ENCODE results near the gene IL1RAPL1. TPM values are rescaled to one million over a fixed set of nuclear protein-coding genes. Genes with fewer than 3 reads are reported as not detected.

The IL1RAPL1 gene
- total RNA-seq, 1 donor from 2014 or later = 4.0 TPM

- intact Hi-C loops (cut with DNase I) = no loop called here
- DNase-seq (ENCODE audit: missing footprints) = no peak
- no peak for ATAC-seq
These were observed 1339.4 kb downstream of the IL1RAPL1 start for GRCh38 chrX:29926659-29927058.

GRCh38 chrX:29935455-29935854, 1348.2 kb downstream of the IL1RAPL1 start:
- intact Hi-C loops (cut with DNase I) = no loop called here
- ATAC-seq (no peak), DNase-seq (ENCODE audit: missing footprints) (no peak)

GRCh38 chrX:29940750-29941149, 1353.5 kb downstream of the IL1RAPL1 start:
- ATAC-seq (no peak), DNase-seq (ENCODE audit: missing footprints) (no peak)
- intact Hi-C loops (cut with DNase I) = no loop called here

DNA sequence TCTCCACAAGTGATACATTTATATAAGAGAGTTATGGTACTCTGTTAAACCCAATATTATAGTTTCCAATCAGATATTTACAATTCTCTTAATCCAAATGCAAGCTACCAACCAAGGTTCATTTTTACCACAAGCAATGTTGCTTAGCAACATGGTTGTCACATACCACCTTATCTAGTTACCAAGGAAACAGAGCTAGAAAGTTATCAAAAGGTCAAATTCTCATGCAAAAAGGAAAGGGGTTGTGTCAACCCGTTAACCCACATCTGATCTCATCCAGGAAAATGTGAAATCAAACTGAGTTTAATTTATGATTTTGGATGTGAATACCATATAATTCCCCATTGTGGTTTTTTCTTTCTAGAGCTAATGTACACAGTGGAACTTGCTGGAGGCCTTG, 1354.0 kb downstream of the IL1RAPL1 start:
- DNase-seq (ENCODE audit: missing footprints) (no peak), ATAC-seq (no peak)
- intact Hi-C loops (cut with DNase I) = no loop called here

DNA sequence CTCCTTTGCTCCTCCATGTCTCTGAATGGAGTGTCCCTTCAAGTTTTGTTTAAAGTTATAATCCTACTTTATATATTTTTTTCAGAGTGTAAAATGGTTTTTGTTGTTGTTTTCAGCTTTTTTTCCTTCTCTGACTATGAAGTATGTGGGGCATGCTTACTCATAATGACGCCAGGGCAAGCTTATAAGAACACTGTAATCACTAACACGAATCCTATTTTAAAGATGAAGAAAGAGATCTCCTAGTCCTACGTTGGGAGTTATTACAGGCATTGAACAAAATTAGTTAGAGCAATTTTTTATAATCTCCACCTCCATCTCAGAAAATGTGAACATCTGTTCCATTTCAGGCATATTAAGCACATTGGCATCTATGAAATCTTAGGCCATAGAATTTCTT, 1360.0 kb downstream of the IL1RAPL1 start:
- DNase-seq (ENCODE audit: missing footprints) (no peak), ATAC-seq (no peak)
- intact Hi-C loops (cut with DNase I) = no loop called here

DNA sequence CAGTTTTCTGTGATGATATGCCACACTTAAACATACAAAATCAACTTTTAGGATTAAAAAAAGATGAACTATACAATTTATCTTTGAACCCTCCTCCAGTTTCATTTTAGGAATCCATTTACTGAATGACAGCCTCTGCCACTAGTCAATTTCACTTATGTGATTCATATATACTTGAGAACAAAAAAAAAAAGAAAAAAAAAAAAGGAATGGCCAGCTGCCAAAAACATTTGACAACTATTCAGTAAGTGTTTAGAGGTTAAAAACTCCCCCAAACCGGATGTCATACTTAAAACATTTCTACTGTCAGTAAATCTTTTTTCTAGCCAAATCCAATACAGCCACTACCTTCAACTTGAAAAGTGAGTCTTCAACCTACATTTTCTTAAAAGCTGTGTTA, 1361.4 kb downstream of the IL1RAPL1 start:
- intact Hi-C loops (cut with DNase I) = no loop called here
- ATAC-seq (no peak), DNase-seq (ENCODE audit: missing footprints) (no peak)

- no peak for DNase-seq (ENCODE audit: missing footprints)
- intact Hi-C loops (cut with DNase I) = no loop called here
- ATAC-seq = no peak
These were observed 1364.8 kb downstream of the IL1RAPL1 start for GRCh38 chrX:29952016-29952415.

GRCh38 chrX:29962061-29962460, 1374.8 kb downstream of the IL1RAPL1 start:
- no peak for DNase-seq (ENCODE audit: missing footprints)

GRCh38 chrX:29965634-29966033, 1378.4 kb downstream of the IL1RAPL1 start:
- DNase-seq (ENCODE audit: missing footprints) (no peak), ATAC-seq (no peak)
- intact Hi-C loops (cut with DNase I) = no loop called here

More at GRCh38 chrX:29962061-29962460, 1374.8 kb downstream of the IL1RAPL1 start:
- intact Hi-C loops (cut with DNase I) = no loop called here
- no peak for ATAC-seq

GRCh38 chrX:29992083-29992482, 1404.8 kb downstream of the IL1RAPL1 start:
- no peak for DNase-seq (ENCODE audit: missing footprints)
- no peak for ATAC-seq
- intact Hi-C loops (cut with DNase I) = no loop called here

GRCh38 chrX:30005813-30006212, 1418.6 kb downstream of the IL1RAPL1 start:
- DNase-seq (ENCODE audit: missing footprints) (no peak), ATAC-seq (no peak)
- intact Hi-C loops (cut with DNase I) = no loop called here

Small RNA genes within 50 kb of the gene (microRNA-seq; reads per million reads assigned to microRNA genes)
- not detected for gene MIR4666B
